PC-3 (cell line): ENCODE data around the gene C1orf159.

ENCODE experiments used
- CTCF ChIP-seq: fragments of 300-600 bp; sonication (generic); conservative IDR thresholded peaks from 2 replicates; pipeline ENCODE4 v1.5.1; 2017; ENCODE audit warnings: antibody characterized with exemption, low read depth, mild to moderate bottlenecking, low read length
- EZH2phosphoT487 ChIP-seq: fragments of 300-600 bp; sonication (generic); IDR thresholded peaks from 2 replicates; pipeline ENCODE4 v1.6.1; 2018; ENCODE audit warnings: mild to moderate bottlenecking, antibody characterized with exemption, low read length, borderline replicate concordance

DNA sequence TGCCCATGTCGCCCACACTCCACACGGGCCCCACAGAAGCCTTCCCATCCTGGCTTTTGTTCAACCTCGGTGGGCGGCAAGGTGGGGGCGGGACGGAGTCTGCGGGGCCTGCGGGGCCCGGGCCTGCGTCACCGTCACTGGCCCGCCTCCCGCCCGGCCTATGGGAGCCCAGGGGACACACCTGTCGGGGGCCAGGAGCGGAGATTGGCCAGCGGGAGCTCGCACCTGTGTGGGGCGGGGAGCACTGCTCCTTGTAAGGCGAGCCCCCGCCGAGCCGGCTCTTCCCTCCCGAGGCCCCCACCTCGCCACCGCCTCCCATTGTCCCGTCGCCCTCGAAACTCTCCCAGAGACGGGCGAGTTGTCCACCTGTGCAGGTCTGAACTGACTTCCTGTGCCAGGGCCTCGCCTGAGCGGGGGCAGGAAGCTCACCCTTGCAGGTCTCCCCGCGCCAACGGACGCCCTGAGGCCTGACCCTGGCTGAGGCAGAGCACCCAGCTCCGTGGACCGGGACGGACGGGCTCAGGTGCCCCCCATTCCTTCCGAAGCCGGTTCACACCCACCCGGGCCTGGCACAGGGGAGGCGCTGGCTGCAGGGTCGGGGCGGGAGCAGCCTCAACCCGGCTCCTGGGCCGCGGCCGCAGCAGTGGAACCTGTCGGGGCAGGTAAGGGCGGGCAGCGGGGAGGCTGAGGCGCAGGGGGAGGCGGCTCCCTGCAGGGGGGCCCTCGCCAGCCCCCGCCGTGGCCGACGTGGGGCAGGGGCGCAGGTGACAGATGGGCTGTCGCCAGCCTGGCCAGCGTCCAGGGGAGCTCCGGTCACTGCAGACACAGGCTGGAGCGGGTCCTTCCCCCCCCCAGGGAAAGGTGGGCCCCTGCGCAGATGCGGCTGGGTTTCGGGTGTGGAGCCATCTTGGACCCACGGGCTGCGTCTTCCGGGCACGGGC lies 47.0 kb upstream of the C1orf159 start:
- TF ChIP-seq CTCF, result no peak
- no peak for TF ChIP-seq EZH2phosphoT487
